ENCODE measurements around the gene ATG9A.

The ATG9A gene

GRCh38 chr2:219219784-219220532 is 9.5 kb downstream of the ATG9A start:
- DNase-seq, result no peak

GRCh38 chr2:219218732-219219701 is 10.4 kb downstream of the ATG9A start, which contains the start of gene ABCB6:
Gene ABCB6 (minus strand): TSS chr2:219218958. CDS start chr2:219218673, 285 bp downstream.
- peak; percentile 48 for DNase-seq

- no peak for DNase-seq
These were observed 11.2 kb downstream of the ATG9A start for GRCh38 chr2:219218217-219218731.

- no peak for DNase-seq
These were observed 12.9 kb downstream of the ATG9A start for GRCh38 chr2:219216535-219216915.

GRCh38 chr2:219215871-219216534 is 13.4 kb downstream of the ATG9A start:
- no peak for DNase-seq

GRCh38 chr2:219214786-219215185 is 14.7 kb downstream of the ATG9A start:
- DNase-seq, result no peak

GRCh38 chr2:219214141-219214540 is 15.3 kb downstream of the ATG9A start:
- no peak for DNase-seq

- DNase-seq, result no peak
These were observed 15.9 kb downstream of the ATG9A start for GRCh38 chr2:219213486-219214071.

- no peak for DNase-seq
These were observed 16.4 kb downstream of the ATG9A start for GRCh38 chr2:219213026-219213415.

- no peak for DNase-seq
These were observed 18.5 kb downstream of the ATG9A start for GRCh38 chr2:219210886-219211362.

GRCh38 chr2:219210196-219210885 is 19.1 kb downstream of the ATG9A start:
- DNase-seq, result no peak

GRCh38 chr2:219209236-219210195 is 19.9 kb downstream of the ATG9A start:
- no peak for DNase-seq

- DNase-seq, result no peak
These were observed 21.3 kb downstream of the ATG9A start for GRCh38 chr2:219207884-219208740.

GRCh38 chr2:219207134-219207883 is 22.1 kb downstream of the ATG9A start:
- no peak for DNase-seq

- peak; percentile 51 for DNase-seq
These were observed 22.9 kb downstream of the ATG9A start, which contains the start of gene ZFAND2B for GRCh38 chr2:219206328-219207133. Gene ZFAND2B (plus strand): TSS chr2:219206782. CDS start chr2:219206988, 206 bp downstream.

- DNase-seq, result no peak
These were observed 23.5 kb downstream of the ATG9A start for GRCh38 chr2:219205981-219206327.

GRCh38 chr2:219205165-219205538 is 24.3 kb downstream of the ATG9A start:
- no peak for DNase-seq

All from NCI-H524 treated with DMSO at 0.1 percent for 48 hours (cell line).